Keratinocyte (primary cell): ENCODE measurements around the gene RHOBTB1. TPM values are rescaled to one million over a fixed set of nuclear protein-coding genes. Genes with fewer than 3 reads are reported as not detected.

ENCODE experiments used
- DNase-seq: peaks from one replicate; pipeline ENCODE4 v3.0.0-alpha.2; 2011; ENCODE audit warnings: low read depth, missing footprints, low spot score
- FAIRE-seq: peaks from 2 replicates; lab custom pipeline; 2011; peaks lifted over from hg19 to GRCh38; lab: Jason Lieb, UNC
- H2AFZ ChIP-seq: 2 replicates; pipeline ENCODE4 v1.6.0; 2012; ENCODE audit warnings: low read length, control low read depth, inconsistent platforms; ENCODE audit not compliant: control insufficient read depth
- H3K27ac ChIP-seq: 2 replicates; pipeline ENCODE4 v1.5.1; 2011; ENCODE audit warnings: low read length; ENCODE audit not compliant: control insufficient read depth, insufficient read depth
- H3K27me3 ChIP-seq: 3 replicates; pipeline ENCODE4 v1.6.0; 2011; ENCODE audit warnings: low read length; ENCODE audit not compliant: control insufficient read depth, insufficient read depth; ENCODE audit errors: extremely low read depth
- H3K36me3 ChIP-seq, 2 experiments: 2 replicates in 1 of 2; 3 replicates in 1 of 2; pipeline ENCODE4 v1.5.1; 2011; ENCODE audit warnings: low read length in 2 of 2, mild to moderate bottlenecking in 1 of 2; ENCODE audit not compliant: control insufficient read depth in 2 of 2, insufficient read depth in 2 of 2; ENCODE audit errors: extremely low read depth in 1 of 2
- H3K4me1 ChIP-seq: 3 replicates; pipeline ENCODE4 v1.5.1; 2011; ENCODE audit warnings: low read length; ENCODE audit not compliant: control insufficient read depth, insufficient read depth; ENCODE audit errors: extremely low read depth
- H3K4me2 ChIP-seq: 3 replicates; pipeline ENCODE4 v1.6.0; 2011; ENCODE audit warnings: low read depth, low read length; ENCODE audit not compliant: control insufficient read depth, insufficient read depth; ENCODE audit errors: extremely low read depth
- H3K4me3 ChIP-seq, 3 experiments: fragments of 200-600 bp in 1 of 3; sonication (generic) in 1 of 3; 2 replicates in 2 of 3; 3 replicates in 1 of 3; pipeline ENCODE4 v1.5.1; 2011 to 2016; ENCODE audit warnings: low read length in 3 of 3, mild to moderate bottlenecking in 3 of 3, control low read depth in 2 of 3, inconsistent platforms in 1 of 3, low read depth in 1 of 3, mixed read lengths in 1 of 3, mixed run types in 1 of 3, moderate library complexity in 1 of 3; ENCODE audit not compliant: control insufficient read depth in 2 of 3, insufficient read depth in 2 of 3; ENCODE audit errors: extremely low read depth in 1 of 3
- H3K79me2 ChIP-seq: 2 replicates; pipeline ENCODE4 v1.6.0; 2012; ENCODE audit warnings: low read length; ENCODE audit not compliant: control insufficient read depth, insufficient read depth
- H3K9ac ChIP-seq: 3 replicates; pipeline ENCODE4 v1.6.0; 2011; ENCODE audit warnings: low read length; ENCODE audit not compliant: control insufficient read depth, insufficient read depth; ENCODE audit errors: extremely low read depth
- H3K9me1 ChIP-seq: 3 replicates; pipeline ENCODE4 v1.6.0; 2011; ENCODE audit warnings: low read length; ENCODE audit not compliant: control insufficient read depth, insufficient read depth; ENCODE audit errors: extremely low read depth
- H3K9me3 ChIP-seq: 2 replicates; pipeline ENCODE4 v1.5.1; 2012; ENCODE audit warnings: low read depth, low read length; ENCODE audit not compliant: control insufficient read depth
- H4K20me1 ChIP-seq: 3 replicates; pipeline ENCODE4 v1.6.0; 2011; ENCODE audit warnings: low read length; ENCODE audit not compliant: control insufficient read depth, insufficient read depth; ENCODE audit errors: extremely low read depth
- CTCF ChIP-seq, 3 experiments: IDR thresholded peaks in 1 of 3; conservative IDR thresholded peaks in 1 of 3; optimal IDR thresholded peaks in 1 of 3; 2 replicates in 2 of 3; 3 replicates in 1 of 3; pipeline versions ENCODE3 to v1.5.1; 2011; ENCODE audit warnings: low read length in 3 of 3, mild to moderate bottlenecking in 3 of 3, moderate library complexity in 2 of 3, control low read depth in 1 of 3, inconsistent platforms in 1 of 3; ENCODE audit not compliant: insufficient read depth in 2 of 3; ENCODE audit errors: extremely low read depth in 1 of 3
- EZH2 ChIP-seq: IDR thresholded peaks from one replicate; pipeline ENCODE4 v1.6.1; 2012; ENCODE audit warnings: inconsistent platforms, mild to moderate bottlenecking, low read length, moderate library complexity
- dilution Hi-C: fragments of 300-500 bp; cut with MboI; formaldehyde crosslinking; loops from one replicate; pipeline ENCODE4 v1.7.0; 2020; ENCODE audit warnings: low sequenced_read_pairs; ENCODE audit not compliant: extremely low pct_ligation_motif_present
- polyA plus RNA-seq, 5 experiments: library from polyadenylated mRNA; depleted of rRNA in 3 of 5; stranded (reverse) in 3 of 5; stranded (forward) in 1 of 5; unstranded in 1 of 5; fragments of >200 nt; gene quantifications; 1 replicate in 1 of 5; 2 replicates in 3 of 5; 3 replicates in 1 of 5; pipeline versions ENCODE4 v1.2.1 to v1.2.3, GENCODE V29; 2011 to 2012; ENCODE audit warnings: missing spikeins in 2 of 5, low read depth in 1 of 5, low replicate concordance in 1 of 5

The RHOBTB1 gene
- polyA plus RNA-seq, 1 donor (not counting 4 experiments of a cell fraction or from before 2014, with no cell fraction given): 4.6 TPM

- dilution Hi-C loops: no loop called here
- H3K36me3 ChIP-seq: no peaks in the 10 kb centered on the region
- FAIRE-seq: no peak
- no peaks in the 10 kb centered on the region for H3K79me2 ChIP-seq
- no peaks in the 10 kb centered on the region for H4K20me1 ChIP-seq
- no peak overlapping the region for H3K4me3 ChIP-seq
- H3K27ac ChIP-seq: no peak overlapping the region
- no peak for DNase-seq
- TF ChIP-seq EZH2 (no peak), CTCF (optimal IDR thresholded peaks at IDR 0.05 in 1 of 3, IDR thresholded peaks at IDR 0.05 in 1 of 3, conservative IDR thresholded peaks at IDR 0.05 in 1 of 3; ENCODE audit: extremely low read depth in 1 of 3, insufficient read depth in 2 of 3, low read length in 3 of 3) (no peak)
- no peak overlapping the region for H3K9ac ChIP-seq
- H3K4me2 ChIP-seq: no peak overlapping the region
- no peaks in the 10 kb centered on the region for H3K9me1 ChIP-seq
- no peaks in the 10 kb centered on the region for H3K27me3 ChIP-seq
- no peaks in the 10 kb centered on the region for H3K4me1 ChIP-seq
- H3K9me3 ChIP-seq: no peaks in the 10 kb centered on the region
- no peak overlapping the region for H2AFZ ChIP-seq
These were observed 11.2 kb downstream of the RHOBTB1 start for GRCh38 chr10:60932756-60933155.

- Histone ChIP-seq H3K9me3 (no peaks in the 10 kb centered on the region), H3K4me2 (no peak overlapping the region), H3K4me1 (no peaks in the 10 kb centered on the region), H4K20me1 (no peaks in the 10 kb centered on the region), H3K27me3 (no peaks in the 10 kb centered on the region), H2AFZ (no peak overlapping the region), H3K9me1 (no peaks in the 10 kb centered on the region), H3K27ac (no peak overlapping the region), H3K4me3 (no peak overlapping the region), H3K79me2 (no peaks in the 10 kb centered on the region), H3K9ac (no peak overlapping the region), H3K36me3 (no peaks in the 10 kb centered on the region)
- dilution Hi-C loops: no loop called here
- FAIRE-seq (no peak), DNase-seq (no peak)
- TF ChIP-seq CTCF (optimal IDR thresholded peaks at IDR 0.05 in 1 of 3, IDR thresholded peaks at IDR 0.05 in 1 of 3, conservative IDR thresholded peaks at IDR 0.05 in 1 of 3; ENCODE audit: extremely low read depth in 1 of 3, insufficient read depth in 2 of 3, low read length in 3 of 3): no peak
- no peak for TF ChIP-seq EZH2
These were observed 13.7 kb downstream of the RHOBTB1 start for GRCh38 chr10:60930237-60930636.
